HUES6 (cell line): ENCODE data around the gene PTRH2.
"Not testable (repeated sequence)": the region's sequence is repeated elsewhere in the genome, so short reads cannot be mapped to it uniquely, and the experiment has no call there.

Source experiments
- H3K27ac ChIP-seq: 2 replicates; pipeline ENCODE4 v1.7.0; 2013; ENCODE audit warnings: low read depth, mild to moderate bottlenecking, low read length, inconsistent platforms
- H3K27me3 ChIP-seq: 2 replicates; pipeline ENCODE4 v1.6.1; 2013; ENCODE audit warnings: low read length; ENCODE audit not compliant: control insufficient read depth, insufficient read depth
- H3K36me3 ChIP-seq: 2 replicates; pipeline ENCODE4 v1.6.1; 2013; ENCODE audit warnings: low read length; ENCODE audit not compliant: control insufficient read depth, insufficient read depth
- H3K4me1 ChIP-seq: 2 replicates; pipeline ENCODE4 v1.6.1; 2013; ENCODE audit warnings: low read length; ENCODE audit not compliant: control insufficient read depth, insufficient read depth
- H3K4me3 ChIP-seq: 2 replicates; pipeline ENCODE4 v1.5.1; 2013; ENCODE audit warnings: low read depth, low read length
- H3K9ac ChIP-seq: one replicate; pipeline ENCODE4 v1.6.1; 2013; ENCODE audit warnings: mild to moderate bottlenecking, low read length
- H3K9me3 ChIP-seq: 2 replicates; pipeline ENCODE4 v1.6.1; 2013; ENCODE audit warnings: low read depth, low read length; ENCODE audit not compliant: control insufficient read depth, insufficient read depth

The PTRH2 gene

DNA sequence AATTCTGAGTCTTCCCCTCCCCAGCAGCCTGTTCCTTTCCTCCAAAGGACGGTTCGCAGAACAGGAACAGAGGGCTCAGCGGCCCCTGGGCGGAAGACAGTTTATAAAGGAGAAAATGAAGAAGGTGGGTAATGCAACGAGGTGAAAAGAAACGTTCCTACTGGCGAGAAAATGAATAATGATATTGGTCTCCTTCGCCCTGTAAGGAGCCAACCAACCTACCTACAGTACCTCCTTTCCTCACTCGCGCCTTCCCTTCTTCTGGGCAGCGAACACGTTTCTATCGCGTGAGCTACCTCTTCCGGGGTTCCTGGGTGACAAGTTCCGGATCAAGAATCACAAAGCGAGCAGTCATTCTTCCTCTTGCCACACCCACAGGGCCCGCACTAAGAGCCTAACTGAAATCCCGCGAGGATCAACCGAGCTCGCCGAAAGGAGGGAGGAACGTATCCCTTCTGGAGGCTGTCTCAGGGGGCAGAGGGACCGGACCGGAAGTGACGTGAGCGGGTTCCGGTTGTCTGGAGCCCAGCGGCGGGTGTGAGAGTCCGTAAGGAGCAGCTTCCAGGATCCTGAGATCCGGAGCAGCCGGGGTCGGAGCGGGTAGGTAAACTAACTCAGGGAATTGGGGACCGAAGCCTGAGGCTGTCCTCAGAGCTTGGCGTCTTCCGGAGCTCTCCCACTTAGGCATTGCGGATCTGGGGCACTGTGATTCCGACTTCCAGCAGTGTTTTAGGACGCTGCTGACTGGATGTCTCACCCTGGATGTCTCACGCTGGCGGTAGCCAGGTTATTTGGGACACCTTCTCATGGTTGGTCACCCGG is at the start of gene PTRH2, which contains the start of gene VMP1:
Gene PTRH2 (minus strand): TSS at position 282 of the 822 bp plus-strand sequence. CDS start 9,452 bp downstream, outside the sequence.
Gene VMP1 (plus strand): TSS at position 506 of the 822 bp plus-strand sequence. CDS start 23,793 bp downstream, outside the sequence.
- peaks cover 10% of the 10 kb centered on the region; the same call in 1 of the 2 replicates for H3K4me1 ChIP-seq

DNA sequence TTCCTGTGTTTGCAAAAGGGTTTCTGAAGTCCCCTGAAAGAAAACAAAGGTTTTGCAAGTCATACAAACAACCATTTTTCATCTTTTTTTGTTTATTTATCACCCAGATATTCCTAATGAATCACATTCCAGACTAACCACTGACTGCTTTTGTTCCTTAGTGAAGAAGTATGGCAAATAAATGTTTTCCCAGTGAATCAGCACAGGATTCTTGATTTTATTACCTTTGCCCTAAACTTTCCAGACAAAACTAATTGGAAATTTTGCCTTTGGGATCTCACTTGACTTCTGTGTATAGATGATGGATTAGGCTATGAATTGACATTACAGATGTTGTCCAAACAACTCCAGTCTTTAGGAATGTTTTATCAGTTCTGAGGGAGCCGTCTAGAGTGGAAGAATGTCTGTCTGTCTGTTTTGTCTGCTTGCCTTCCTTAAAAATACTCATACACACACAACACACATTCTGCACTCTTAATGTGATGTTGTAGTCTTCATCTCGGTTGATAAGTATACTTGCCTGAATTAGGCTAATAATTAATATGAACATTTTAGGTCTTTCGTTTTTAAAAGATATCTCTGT is 49.1 kb upstream of the PTRH2 start:
- Histone ChIP-seq H3K27me3 (no peaks in the 10 kb centered on the region), H3K9me3 (peaks cover 3% of the 10 kb centered on the region), H3K4me3 (no peak overlapping the region), H3K9ac (peak overlapping the region; percentile 48), H3K27ac (peak overlapping the region; percentile 49), H3K36me3 (peaks cover 10% of the 10 kb centered on the region), H3K4me1 (peaks cover 21% of the 10 kb centered on the region)

More for the DNA sequence above, at the start of gene PTRH2, which contains the start of gene VMP1:
- H3K27ac ChIP-seq = peak within 1 kb of the TSS; percentile 88
- no peaks in the 10 kb centered on the region for H3K27me3 ChIP-seq
- H3K9me3 ChIP-seq = no peaks in the 10 kb centered on the region
- peaks cover 9% of the 10 kb centered on the region for H3K36me3 ChIP-seq
- H3K4me3 ChIP-seq = peak within 1 kb of the TSS; percentile 91
- peak within 1 kb of the TSS; percentile 95 for H3K9ac ChIP-seq

DNA sequence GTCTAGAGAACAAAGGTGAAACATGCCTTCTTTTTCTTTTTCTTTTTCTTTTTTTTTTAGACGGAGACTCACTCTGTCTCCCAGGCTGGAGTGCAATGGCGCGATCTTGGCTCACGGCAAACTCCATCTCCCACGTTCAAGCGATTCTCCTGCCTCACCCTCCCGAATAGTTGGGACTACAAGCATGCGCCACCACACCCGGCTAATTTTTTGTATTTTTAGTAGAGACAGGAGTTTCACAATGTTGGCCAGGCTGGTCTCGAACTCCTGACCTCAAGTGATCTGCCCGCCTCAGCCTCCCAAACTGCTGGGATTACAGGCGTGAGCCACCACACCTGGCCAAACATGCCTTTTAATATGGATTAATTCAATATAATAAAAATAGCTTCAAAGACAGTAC is 47.8 kb upstream of the PTRH2 start:
- H3K4me1 ChIP-seq = peaks cover 18% of the 10 kb centered on the region
- peak overlapping the region; percentile 49; the same call in 1 of the 2 replicates for H3K27ac ChIP-seq
- H3K9ac ChIP-seq, H3K27me3 ChIP-seq, H3K4me3 ChIP-seq, H3K9me3 ChIP-seq: not testable (repeated sequence)
- H3K36me3 ChIP-seq = peaks cover 10% of the 10 kb centered on the region

DNA sequence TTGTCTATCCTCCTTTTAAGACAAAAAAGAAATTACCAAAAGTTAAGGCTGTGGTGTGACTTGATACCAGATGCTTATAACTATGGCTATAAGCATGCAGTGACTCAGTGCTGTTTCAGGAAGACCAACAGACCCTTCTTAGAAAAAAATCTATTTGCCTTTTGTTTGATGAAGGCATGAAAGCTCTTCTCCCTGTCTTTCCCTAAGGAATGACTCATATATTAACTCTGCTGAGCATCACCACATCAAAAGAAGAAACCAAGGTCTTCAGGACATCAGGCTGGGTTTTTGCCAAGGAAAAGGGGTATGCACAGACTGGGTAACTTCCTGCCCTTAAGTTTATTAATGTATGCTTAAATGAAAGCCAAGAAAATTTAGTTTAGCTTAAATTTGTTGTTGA is 47.3 kb upstream of the PTRH2 start:
- Histone ChIP-seq H3K9ac (no peak overlapping the region), H3K27me3 (no peaks in the 10 kb centered on the region), H3K36me3 (peaks cover 10% of the 10 kb centered on the region), H3K27ac (peak overlapping the region; percentile 49; the same call in 1 of the 2 replicates), H3K4me3 (no peak overlapping the region), H3K4me1 (peaks cover 18% of the 10 kb centered on the region), H3K9me3 (peaks cover 3% of the 10 kb centered on the region)

DNA sequence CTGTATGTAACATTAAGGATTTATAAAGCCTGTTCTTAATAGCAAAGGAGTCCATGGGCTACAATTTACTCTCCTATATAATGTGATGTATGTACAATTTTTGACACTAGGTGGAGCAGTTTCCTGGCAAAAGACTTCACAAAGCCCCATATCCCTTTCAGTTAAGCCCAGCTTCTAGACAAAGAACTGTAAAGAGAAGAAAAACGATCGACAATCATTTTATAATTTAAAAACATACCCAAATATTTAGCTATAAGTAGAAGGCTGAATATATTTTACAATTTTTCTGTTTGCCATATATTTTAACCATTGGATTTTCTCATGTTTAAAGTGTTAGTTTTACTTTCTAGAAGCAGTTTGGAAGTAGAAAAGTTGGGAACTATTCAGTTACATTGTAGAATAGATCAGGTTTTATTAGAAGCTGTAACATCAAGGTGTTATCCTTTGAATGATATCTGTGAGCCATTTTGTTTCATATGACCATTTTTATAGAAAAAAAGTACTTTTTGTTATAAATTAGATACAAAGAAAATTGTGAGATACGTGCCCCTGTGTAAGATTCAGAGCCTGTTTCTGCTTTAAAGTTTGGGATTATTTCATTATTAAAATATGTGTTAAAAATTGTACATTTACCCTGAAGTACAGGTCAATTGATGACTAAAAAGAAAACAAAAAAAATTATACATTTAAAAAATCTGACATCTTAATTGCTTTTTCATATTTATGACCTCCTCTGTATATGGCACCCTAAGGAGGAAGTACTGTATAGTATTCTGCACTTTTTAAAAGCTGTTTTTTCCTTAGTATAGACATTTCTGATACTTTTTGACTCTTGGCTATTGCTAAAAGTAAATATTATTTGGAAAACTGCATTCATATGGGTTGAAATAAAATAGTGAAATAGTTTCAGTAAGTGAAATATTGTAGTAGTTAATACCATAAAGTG is 46.6 kb upstream of the PTRH2 start:
- H3K4me1 ChIP-seq = peaks cover 18% of the 10 kb centered on the region
- H3K27me3 ChIP-seq = no peaks in the 10 kb centered on the region
- H3K27ac ChIP-seq = peak overlapping the region; percentile 49; the same call in 1 of the 2 replicates
- no peak overlapping the region for H3K9ac ChIP-seq
- no peak overlapping the region for H3K4me3 ChIP-seq
- H3K9me3 ChIP-seq = peaks cover 1% of the 10 kb centered on the region
- peaks cover 10% of the 10 kb centered on the region for H3K36me3 ChIP-seq

DNA sequence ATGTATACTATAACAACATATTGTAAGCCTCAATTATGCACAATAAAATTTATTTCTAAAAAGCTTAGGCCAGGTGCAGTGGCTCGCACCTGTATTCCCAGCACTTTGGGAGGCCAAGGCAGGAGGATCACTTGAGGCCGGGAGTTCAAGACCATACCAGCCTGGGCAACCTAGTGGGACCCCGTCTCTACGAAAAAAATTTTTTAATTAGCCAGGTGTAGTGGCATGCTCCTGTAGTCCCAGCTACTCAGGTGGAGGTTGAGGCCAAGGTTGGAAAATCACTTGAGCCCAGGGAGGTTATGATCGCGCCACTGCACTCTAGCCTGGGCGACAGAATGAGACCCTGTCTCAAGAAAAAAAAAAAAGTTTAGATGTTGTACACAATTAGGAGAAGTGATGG is 45.7 kb upstream of the PTRH2 start:
- Histone ChIP-seq H3K27me3 (no peaks in the 10 kb centered on the region), H3K9me3 (no peaks in the 10 kb centered on the region), H3K4me3 (no peak overlapping the region), H3K27ac (no peak overlapping the region), H3K9ac (no peak overlapping the region), H3K4me1 (peaks cover 18% of the 10 kb centered on the region), H3K36me3 (peaks cover 4% of the 10 kb centered on the region)

DNA sequence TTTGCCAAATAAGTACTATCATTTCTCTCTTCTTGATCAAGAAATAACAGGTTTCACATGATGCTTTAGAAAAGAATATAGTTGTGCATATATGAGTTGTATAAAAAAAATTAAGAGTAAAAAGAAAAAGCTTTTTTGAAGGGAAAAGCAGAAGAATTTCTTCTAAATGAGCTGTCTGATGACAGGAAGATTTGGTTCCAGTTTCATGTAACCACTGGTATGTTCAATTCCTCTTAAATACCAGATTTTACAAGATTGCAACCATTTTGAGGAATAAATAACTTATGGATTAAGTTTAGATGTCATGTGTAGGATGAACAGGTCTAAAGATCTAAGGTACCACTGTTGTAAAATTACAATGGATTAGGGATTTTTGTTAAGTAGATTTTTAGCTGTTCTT is 45.2 kb upstream of the PTRH2 start:
- Histone ChIP-seq H3K27ac (no peak overlapping the region), H3K4me3 (no peak overlapping the region), H3K9ac (no peak overlapping the region), H3K36me3 (0 out of 2 replicates have a peak, but pooled peaks cover 2% of the 10 kb centered on the region), H3K4me1 (peaks cover 18% of the 10 kb centered on the region), H3K27me3 (no peaks in the 10 kb centered on the region), H3K9me3 (no peaks in the 10 kb centered on the region)

DNA sequence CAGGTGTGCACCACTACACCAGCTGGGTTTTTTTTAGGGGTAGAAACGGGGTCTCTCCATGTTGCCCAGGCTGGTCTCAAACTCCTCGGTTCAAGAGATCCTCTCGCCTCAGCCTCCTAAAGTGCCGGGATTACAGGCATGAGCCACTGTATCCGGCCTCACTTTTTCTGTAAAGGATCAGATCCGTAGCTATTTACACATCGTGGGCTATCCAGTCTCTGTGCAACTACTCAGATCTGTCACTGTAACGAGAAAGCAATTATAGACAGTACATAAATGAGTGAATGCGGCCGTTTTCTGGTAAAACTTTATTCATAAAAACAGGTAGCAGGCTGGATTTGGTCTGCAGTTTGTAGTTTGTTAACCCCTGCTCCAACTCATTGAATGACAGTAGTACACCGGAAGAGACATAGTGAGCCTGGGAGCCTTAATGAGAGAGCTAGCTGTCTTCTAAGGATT is 44.8 kb upstream of the PTRH2 start:
- H3K4me3 ChIP-seq = no peak overlapping the region
- 0 out of 2 replicates have a peak, but pooled peaks cover 2% of the 10 kb centered on the region for H3K36me3 ChIP-seq
- no peak overlapping the region; the same call in 1 of the 2 replicates for H3K27ac ChIP-seq
- peaks cover 18% of the 10 kb centered on the region for H3K4me1 ChIP-seq
- H3K9ac ChIP-seq = no peak overlapping the region
- no peaks in the 10 kb centered on the region for H3K27me3 ChIP-seq
- no peaks in the 10 kb centered on the region for H3K9me3 ChIP-seq

DNA sequence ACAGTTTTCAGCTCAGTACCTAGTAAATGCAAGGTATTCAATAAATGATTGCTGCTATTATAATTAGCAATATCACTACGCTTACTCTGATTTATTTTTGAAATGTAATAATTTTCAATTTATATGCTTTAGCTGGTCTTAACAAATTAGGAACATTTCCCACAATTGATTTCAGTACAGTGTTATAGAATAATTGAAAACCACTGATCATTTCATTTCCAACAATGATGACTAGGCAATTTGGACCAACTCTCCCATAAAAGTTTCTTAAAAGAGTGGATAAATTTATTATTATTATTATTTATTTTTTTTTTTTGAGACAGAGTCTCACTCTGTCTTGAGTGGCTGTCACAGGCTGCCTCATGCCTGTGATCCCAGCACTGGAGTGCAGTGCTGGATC is 41.4 kb upstream of the PTRH2 start:
- H3K27me3 ChIP-seq = no peaks in the 10 kb centered on the region
- no peak overlapping the region for H3K4me3 ChIP-seq
- peaks cover 2% of the 10 kb centered on the region; the same call in 1 of the 2 replicates for H3K36me3 ChIP-seq
- no peaks in the 10 kb centered on the region for H3K4me1 ChIP-seq
- no peak overlapping the region for H3K27ac ChIP-seq
- H3K9me3 ChIP-seq = peaks cover 3% of the 10 kb centered on the region; the same call in 1 of the 2 replicates
- no peak overlapping the region for H3K9ac ChIP-seq

DNA sequence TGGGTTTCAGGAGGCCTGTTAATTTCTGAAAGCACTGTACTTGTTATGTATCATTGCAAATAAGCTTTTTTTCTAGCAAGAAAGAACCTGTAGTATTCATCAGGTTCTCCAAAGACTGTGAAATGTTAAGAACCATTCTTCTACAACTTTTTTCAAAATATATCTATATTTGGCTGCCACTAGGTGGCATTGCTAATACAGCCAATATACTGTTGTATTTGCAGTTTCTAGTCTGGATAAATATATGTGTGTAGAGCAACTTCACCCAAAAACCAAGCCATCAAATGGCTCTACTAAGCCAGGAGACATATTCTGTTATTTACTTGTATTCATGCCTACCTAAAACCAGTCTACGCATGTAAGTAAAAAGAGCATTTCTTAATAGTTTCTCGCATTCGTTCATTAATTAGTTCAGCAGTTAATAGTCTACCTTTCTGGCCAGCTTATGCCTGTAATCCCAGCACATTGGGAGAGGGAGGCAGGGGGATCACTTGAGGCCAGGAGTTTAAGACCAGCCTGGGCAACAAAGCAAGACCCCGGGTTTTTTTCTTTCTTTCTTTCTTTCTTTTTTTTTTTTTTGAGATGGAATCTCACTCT is 39.7 kb upstream of the PTRH2 start:
- no peak overlapping the region for H3K4me3 ChIP-seq
- H3K27me3 ChIP-seq = no peaks in the 10 kb centered on the region
- H3K36me3 ChIP-seq = peaks cover 12% of the 10 kb centered on the region
- peaks cover 12% of the 10 kb centered on the region for H3K9me3 ChIP-seq
- H3K27ac ChIP-seq = no peak overlapping the region
- H3K4me1 ChIP-seq = no peaks in the 10 kb centered on the region
- no peak overlapping the region for H3K9ac ChIP-seq
